Measurements from ENCODE around the gene SLC12A7. TPM values are rescaled to one million over a fixed set of nuclear protein-coding genes. Genes with fewer than 3 reads are reported as not detected.
A peak's percentile ranks its signal among the peaks of the same experiment; 100 is the strongest.

Gene SLC12A7
- total RNA-seq, 6 experiments from 2014 or later = 38.9 to 65.2 (median 53.3) TPM

- Histone ChIP-seq H3K4me3 (no peak overlapping the region), H3K36me3 (peaks cover 0 to 44% (median 10%) of the 10 kb centered on the region in 4 donors), H3K9me3 (no peaks in the 10 kb centered on the region), H3K27me3 (no peaks in the 10 kb centered on the region), H3K27ac (no peak overlapping the region), H3K4me1 (no peaks in the 10 kb centered on the region)
- no peak for DNase-seq
- intact Hi-C loops (cut with DNase I) = no loop called here
- WGBS (ENCODE audit: insufficient coverage, low coverage, low lambda C conversion rate, missing lambda C conversion rate) = 67% methylated on average over 5 of the region's 34 CpGs
- peak; percentile 12 to 38 (median 19) for ATAC-seq
- TF ChIP-seq POLR2A (IDR thresholded peaks at IDR 0.05) = no peak
- TF ChIP-seq CTCF (IDR thresholded peaks at IDR 0.05) = no peak
Measured at GRCh38 chr5:1068204-1068894, 43.5 kb downstream of the SLC12A7 start.

GRCh38 chr5:1067141-1068121 lies 44.4 kb downstream of the SLC12A7 start:
- peak in 2 of 3 donors; percentile 27 to 48 for DNase-seq
- intact Hi-C loops (cut with DNase I) = no loop called here
- 73% methylated on average over 10 of the region's 45 CpGs for WGBS (ENCODE audit: insufficient coverage, low coverage, low lambda C conversion rate, missing lambda C conversion rate)
- no peaks in the 10 kb centered on the region for H3K9me3 ChIP-seq
- H3K4me3 ChIP-seq = no peak overlapping the region
- no peaks in the 10 kb centered on the region for H3K27me3 ChIP-seq
- TF ChIP-seq CTCF (IDR thresholded peaks at IDR 0.05) (no peak), POLR2A (IDR thresholded peaks at IDR 0.05) (no peak)
- H3K4me1 ChIP-seq = no peaks in the 10 kb centered on the region
- no peak overlapping the region for H3K27ac ChIP-seq
- peaks cover 0 to 50% (median 8%) of the 10 kb centered on the region in 4 donors for H3K36me3 ChIP-seq
- ATAC-seq = peak in 3 of 4 donors; percentile 5 to 17 (median 16)

DNA sequence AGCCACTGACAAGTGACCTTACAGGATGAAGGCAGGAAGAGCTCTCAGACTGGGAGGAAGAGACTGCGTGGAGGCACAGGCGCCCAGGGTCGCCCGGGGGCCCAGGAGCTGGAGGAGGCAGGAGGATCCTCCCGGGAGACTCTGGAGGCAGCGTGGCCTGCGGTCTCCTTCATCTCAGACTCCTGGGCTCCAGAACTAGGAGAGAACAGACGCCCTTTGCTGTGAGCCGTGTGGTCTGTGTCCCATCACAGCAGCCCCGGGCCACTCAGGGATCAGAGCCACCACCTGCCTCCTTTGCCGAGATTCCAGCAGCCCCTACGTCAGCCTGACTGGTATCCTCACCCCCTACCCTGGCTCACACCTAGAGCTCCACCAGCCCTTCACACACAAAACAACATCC lies 45.2 kb downstream of the SLC12A7 start:
- no peak for DNase-seq
- Histone ChIP-seq H3K36me3 (peaks cover 0 to 58% (median 12%) of the 10 kb centered on the region in 4 donors), H3K9me3 (no peaks in the 10 kb centered on the region), H3K27me3 (no peaks in the 10 kb centered on the region), H3K4me1 (no peaks in the 10 kb centered on the region), H3K4me3 (no peak overlapping the region), H3K27ac (no peak overlapping the region)
- TF ChIP-seq CTCF (IDR thresholded peaks at IDR 0.05) (no peak), POLR2A (IDR thresholded peaks at IDR 0.05) (no peak)
- intact Hi-C loops (cut with DNase I) = no loop called here
- no CpG with 5 or more reads among the region's 12 CpGs for WGBS (ENCODE audit: insufficient coverage, low coverage, low lambda C conversion rate, missing lambda C conversion rate)
- ATAC-seq = peak in 1 of 4 donors; percentile 9

DNA sequence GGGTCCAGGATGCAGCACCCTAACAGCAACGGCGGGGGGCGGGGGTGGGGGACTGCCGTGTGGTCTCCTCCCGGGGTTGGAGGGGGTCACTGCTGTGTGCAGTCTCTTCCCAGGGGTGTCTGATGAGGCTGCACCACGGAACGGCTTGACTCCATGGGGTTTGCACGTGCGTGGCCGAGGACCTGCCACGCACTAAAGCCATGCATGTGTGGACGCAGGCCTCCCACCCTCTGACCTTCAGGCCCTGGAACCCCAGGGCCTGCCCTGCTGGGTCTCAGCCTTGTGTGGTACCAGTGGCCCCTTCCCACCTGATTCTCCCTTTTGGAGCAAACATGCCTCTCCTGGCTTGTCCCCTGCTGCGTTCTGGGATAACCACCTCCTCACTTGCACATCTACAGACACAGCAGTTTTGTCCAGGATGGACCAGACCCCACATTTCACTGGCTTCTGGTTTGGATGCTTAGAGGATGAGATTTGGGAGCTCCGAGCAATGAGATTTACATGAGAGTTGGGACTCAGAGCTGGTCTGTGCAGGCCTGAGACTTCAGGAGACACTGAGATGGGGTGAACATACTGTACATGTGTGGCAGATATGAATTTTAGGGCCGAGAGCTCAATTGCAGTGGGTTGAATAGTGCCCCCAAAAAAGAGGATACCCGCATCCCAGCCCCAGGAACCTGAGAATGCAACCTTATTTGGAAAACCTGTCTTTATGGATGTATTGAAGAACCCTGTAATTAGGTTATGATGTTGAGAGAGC lies 45.8 kb downstream of the SLC12A7 start:
- intact Hi-C loops (cut with DNase I) = no loop called here
- 67% methylated on average over 1 of the region's 16 CpGs for WGBS (ENCODE audit: insufficient coverage, low coverage, low lambda C conversion rate, missing lambda C conversion rate)
- no peaks in the 10 kb centered on the region for H3K9me3 ChIP-seq
- no peaks in the 10 kb centered on the region for H3K4me1 ChIP-seq
- no peak overlapping the region for H3K4me3 ChIP-seq
- no peak for TF ChIP-seq POLR2A (IDR thresholded peaks at IDR 0.05)
- TF ChIP-seq CTCF (IDR thresholded peaks at IDR 0.05) = no peak
- H3K36me3 ChIP-seq = peaks cover 0 to 58% (median 14%) of the 10 kb centered on the region in 4 donors
- no peak for DNase-seq
- ATAC-seq = no peak
- H3K27ac ChIP-seq = no peak overlapping the region
- H3K27me3 ChIP-seq = no peaks in the 10 kb centered on the region

Measured in right lobe of liver (tissue), 6 donors.